Spleen (tissue), 11 donors: Measurements from ENCODE around the gene RPL27. TPM values are rescaled to one million over a fixed set of nuclear protein-coding genes. Genes with fewer than 3 reads are reported as not detected.

Experiments used
- DNase-seq: peaks from one replicate; pipeline ENCODE4 v3.0.0-alpha.2; 2020
- H3K27ac ChIP-seq, 8 donors: fragments of 200-600 bp; sonication (generic) in 7 of 8; 1 replicate in 4 of 8; 2 replicates in 4 of 8; pipeline versions ENCODE4 v1.5.0 to v1.8.0; 2016 to 2021; ENCODE audit warnings: inconsistent platforms in 4 of 8, mild to moderate bottlenecking in 4 of 8, moderate library complexity in 1 of 8
- H3K27me3 ChIP-seq, 7 donors: fragments of 200-600 bp; sonication (generic) in 6 of 7; replicated peaks in 1 of 7; 1 replicate in 4 of 7; 2 replicates in 3 of 7; pipeline versions ENCODE4 v1.5.0 to v1.8.0; 2016 to 2021; ENCODE audit warnings: inconsistent platforms in 3 of 7, mild to moderate bottlenecking in 1 of 7
- H3K36me3 ChIP-seq, 6 donors: fragments of 200-600 bp; sonication (generic) in 5 of 6; 1 replicate in 4 of 6; 2 replicates in 2 of 6; pipeline versions ENCODE4 v1.5.0 to v1.8.0; 2016 to 2021; ENCODE audit warnings: inconsistent platforms in 2 of 6
- H3K4me1 ChIP-seq, 6 donors: fragments of 200-600 bp; sonication (generic) in 5 of 6; 1 replicate in 3 of 6; 2 replicates in 3 of 6; pipeline versions ENCODE4 v1.5.0 to v1.8.0; 2016 to 2021; ENCODE audit warnings: inconsistent platforms in 3 of 6
- H3K4me3 ChIP-seq, 8 donors: fragments of 200-600 bp; sonication (generic) in 7 of 8; 1 replicate in 4 of 8; 2 replicates in 4 of 8; pipeline versions ENCODE4 v1.5.0 to v1.8.0; 2016 to 2021; ENCODE audit warnings: inconsistent platforms in 4 of 8, mild to moderate bottlenecking in 4 of 8, moderate library complexity in 2 of 8
- H3K9me3 ChIP-seq, 8 donors: fragments of 200-600 bp; sonication (generic) in 7 of 8; 1 replicate in 4 of 8; 2 replicates in 4 of 8; pipeline versions ENCODE4 v1.5.0 to v1.8.0; 2016 to 2021; ENCODE audit warnings: inconsistent platforms in 4 of 8
- POLR2A ChIP-seq, 3 donors: fragments of 450-650 bp; IDR thresholded peaks; one replicate each; pipeline ENCODE4 v1.5.1; 2017; ENCODE audit warnings: antibody characterized with exemption in 3 of 3, mild to moderate bottlenecking in 1 of 3
- POLR2AphosphoS5 ChIP-seq, 3 donors: sonication (generic); formaldehyde crosslinking; IDR thresholded peaks; one replicate each; pipeline ENCODE4 v1.5.1; 2017; ENCODE audit warnings: antibody characterized with exemption in 3 of 3
- WGBS, 5 donors: extraction: QIAGEN DNeasy Blood & Tissue Kit in 3 of 5; methylation state at CpG; one replicate each; pipeline versions ENCODE4 v1.1.5 to v1.1.7; 2013 to 2018; 5-methylcytosine and 5-hydroxymethylcytosine counted together
- intact Hi-C: fragments of 100-400 bp; cut with DNase I; formaldehyde crosslinking; loops from one replicate; pipeline ENCODE4 v1.15.0; 2023; ENCODE audit warnings: low total_unique reads
- polyA plus RNA-seq, 3 donors: library from polyadenylated mRNA; stranded (reverse); fragments of 200-250 nt; gene quantifications; one replicate each; pipeline ENCODE4 v1.2.1, GENCODE V29; 2013
- total RNA-seq, 7 donors: library from RNA; depleted of rRNA in 3 of 7; stranded (reverse); fragments of >200 nt in 3 of 7; fragmentation: NEBNext Ultra II Directional in 4 of 7; extraction: Animal tissue kit (Norgen Biotek cat#: 25700) in 4 of 7; gene quantifications; one replicate each; pipeline versions ENCODE4 v1.1.0 to v1.2.1, GENCODE V29; 2016 to 2021
- TF ChIP-seq, protein P1 (sequence below), 11 experiments: fragments of 200-600 bp in 7 of 11; fragments of 450-650 bp in 4 of 11; sonication (generic) in 4 of 11; IDR thresholded peaks in 8 of 11; conservative IDR thresholded peaks in 3 of 11; 1 replicate in 7 of 11; 2 replicates in 4 of 11; pipeline versions ENCODE4 v1.4.0 to v1.8.0; 2016 to 2021; ENCODE audit warnings: antibody characterized with exemption in 11 of 11, inconsistent platforms in 4 of 11, mild to moderate bottlenecking in 1 of 11
- donor health status: healthy with polysubstance abuse.
- donor health status: DM: no; HTN: no; CAD: no; lungs with moderate emphysema.
- donor health status: DM: no; HTN: no; CAD: no.
- donor health status: Bipolar disorder and iron deficiency.
- donor health status: healthy.
- donor health status: DM: no; HTN: no; CAD: no.
- donor health status: DM: yes; HTN: yes; CAD: no.

The RPL27 gene
- total and polyA plus RNA-seq, 10 donors: 702 to 6,357 (median 1,017) TPM

DNA sequence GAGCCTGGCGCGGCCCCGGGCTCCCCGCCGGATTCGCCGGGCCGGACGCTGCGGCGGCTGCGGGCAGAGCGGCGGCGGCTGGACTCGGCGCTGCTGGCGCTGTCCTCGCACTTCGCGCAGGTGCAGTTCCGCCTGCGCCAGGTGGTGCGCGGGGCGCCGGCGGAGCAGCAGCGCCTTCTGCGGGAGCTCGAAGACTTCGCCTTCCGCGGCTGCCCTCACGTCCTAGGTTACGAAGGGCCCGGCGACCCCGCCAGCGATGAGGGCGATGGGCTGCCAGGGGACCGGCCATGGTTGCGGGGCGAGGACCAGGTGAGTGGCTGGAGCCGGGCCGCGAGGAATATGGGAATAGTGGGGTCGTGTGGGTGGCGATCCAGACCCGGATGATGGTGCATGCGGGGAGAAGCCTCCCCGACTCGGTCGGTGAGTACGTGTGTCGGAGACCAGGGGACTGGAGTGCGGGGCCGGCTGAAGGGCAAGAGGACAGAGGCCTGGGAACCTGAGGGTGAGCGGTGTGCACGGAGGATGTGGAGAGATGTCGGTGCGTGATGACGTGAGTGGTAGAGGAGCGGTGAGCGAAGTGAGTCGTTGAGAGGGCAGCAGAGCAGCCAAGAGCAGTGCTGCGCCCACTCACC, 17.3 kb upstream of the RPL27 start:
- no peaks in the 10 kb centered on the region for H3K9me3 ChIP-seq
- H3K4me1 ChIP-seq: peaks cover 22 to 65% (median 52%) of the 10 kb centered on the region in 6 donors
- TF ChIP-seq POLR2A (IDR thresholded peaks at IDR 0.05): no peak
- peak; percentile 6 to 61 (median 41) for TF ChIP-seq POLR2AphosphoS5 (IDR thresholded peaks at IDR 0.05)
- TF ChIP-seq, protein P1, sequence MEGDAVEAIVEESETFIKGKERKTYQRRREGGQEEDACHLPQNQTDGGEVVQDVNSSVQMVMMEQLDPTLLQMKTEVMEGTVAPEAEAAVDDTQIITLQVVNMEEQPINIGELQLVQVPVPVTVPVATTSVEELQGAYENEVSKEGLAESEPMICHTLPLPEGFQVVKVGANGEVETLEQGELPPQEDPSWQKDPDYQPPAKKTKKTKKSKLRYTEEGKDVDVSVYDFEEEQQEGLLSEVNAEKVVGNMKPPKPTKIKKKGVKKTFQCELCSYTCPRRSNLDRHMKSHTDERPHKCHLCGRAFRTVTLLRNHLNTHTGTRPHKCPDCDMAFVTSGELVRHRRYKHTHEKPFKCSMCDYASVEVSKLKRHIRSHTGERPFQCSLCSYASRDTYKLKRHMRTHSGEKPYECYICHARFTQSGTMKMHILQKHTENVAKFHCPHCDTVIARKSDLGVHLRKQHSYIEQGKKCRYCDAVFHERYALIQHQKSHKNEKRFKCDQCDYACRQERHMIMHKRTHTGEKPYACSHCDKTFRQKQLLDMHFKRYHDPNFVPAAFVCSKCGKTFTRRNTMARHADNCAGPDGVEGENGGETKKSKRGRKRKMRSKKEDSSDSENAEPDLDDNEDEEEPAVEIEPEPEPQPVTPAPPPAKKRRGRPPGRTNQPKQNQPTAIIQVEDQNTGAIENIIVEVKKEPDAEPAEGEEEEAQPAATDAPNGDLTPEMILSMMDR (IDR thresholded peaks at IDR 0.05 in 8 of 11, conservative IDR thresholded peaks at IDR 0.05 in 3 of 11): peak in 6 of 11 experiments; percentile 14 to 40 (median 26)
- no peaks in the 10 kb centered on the region for H3K27me3 ChIP-seq
- peaks cover 0 to 27% (median 0%) of the 10 kb centered on the region in 6 donors for H3K36me3 ChIP-seq
- peak; percentile 91 for DNase-seq
- 1% methylated on average over 38 to 67 of the region's 67 CpGs for WGBS, 5 donors
- intact Hi-C loops: no loop called here
- H3K4me3 ChIP-seq: peak overlapping the region; percentile 81 to 100 (median 97)
- peak overlapping the region; percentile 76 to 96 (median 91) for H3K27ac ChIP-seq

GRCh38 chr17:42982266-42982665, 16.0 kb upstream of the RPL27 start:
- Histone ChIP-seq H3K9me3 (no peaks in the 10 kb centered on the region), H3K4me3 (peak overlapping the region in 3 of 8 donors; percentile 96 to 99 (median 98)), H3K27ac (peak overlapping the region in 2 of 8 donors; percentile 23 to 95), H3K4me1 (peaks cover 22 to 78% (median 66%) of the 10 kb centered on the region in 6 donors), H3K36me3 (peaks cover 0 to 41% (median 11%) of the 10 kb centered on the region in 6 donors), H3K27me3 (no peaks in the 10 kb centered on the region)
- intact Hi-C loops: no loop called here
- no peak for DNase-seq
- TF ChIP-seq POLR2AphosphoS5 (IDR thresholded peaks at IDR 0.05) (no peak), POLR2A (IDR thresholded peaks at IDR 0.05) (no peak)
- TF ChIP-seq, protein P1 (IDR thresholded peaks at IDR 0.05 in 8 of 11, conservative IDR thresholded peaks at IDR 0.05 in 3 of 11): no peak

DNA sequence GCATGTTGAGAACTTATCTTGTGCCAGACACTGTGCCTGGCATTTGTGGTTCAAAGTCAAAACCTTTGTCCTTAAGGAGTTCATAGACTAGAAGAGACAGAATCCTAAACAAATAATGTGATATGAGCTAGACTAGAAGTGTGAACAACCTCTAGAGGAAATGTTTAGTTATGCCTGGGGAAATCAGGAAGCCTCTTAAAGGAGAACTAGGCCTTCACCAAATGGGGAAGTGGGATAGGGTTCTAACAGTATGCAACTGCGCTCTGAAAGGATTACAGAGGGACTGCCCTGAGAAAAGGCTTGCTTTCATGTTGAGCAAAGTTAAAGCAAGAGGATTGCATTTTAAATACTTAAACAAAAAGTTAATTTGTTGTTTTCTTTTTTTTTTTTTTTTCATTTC, 13.0 kb upstream of the RPL27 start:
- TF ChIP-seq, protein P1 (IDR thresholded peaks at IDR 0.05 in 8 of 11, conservative IDR thresholded peaks at IDR 0.05 in 3 of 11): no peak
- TF ChIP-seq POLR2AphosphoS5 (IDR thresholded peaks at IDR 0.05): peak in 1 of 3 donors; percentile 48
- intact Hi-C loops: no loop called here
- Histone ChIP-seq H3K27ac (peak overlapping the region; percentile 57 to 88 (median 74)), H3K4me3 (peak overlapping the region in 2 of 8 donors; percentile 4 to 49), H3K4me1 (peaks cover 17 to 79% (median 58%) of the 10 kb centered on the region in 6 donors), H3K27me3 (no peaks in the 10 kb centered on the region), H3K9me3 (no peaks in the 10 kb centered on the region), H3K36me3 (peaks cover 0 to 71% (median 40%) of the 10 kb centered on the region in 6 donors)
- WGBS, 5 donors: 0 to 46% (median 0%) methylated on average over 1 of the region's 1 CpG
- DNase-seq: no peak

GRCh38 chr17:42989141-42989540, 9.1 kb upstream of the RPL27 start:
- Histone ChIP-seq H3K27ac (no peak overlapping the region), H3K4me3 (no peak overlapping the region), H3K4me1 (peaks cover 0 to 52% (median 29%) of the 10 kb centered on the region in 6 donors), H3K27me3 (no peaks in the 10 kb centered on the region), H3K36me3 (peaks cover 3 to 94% (median 75%) of the 10 kb centered on the region in 6 donors), H3K9me3 (no peaks in the 10 kb centered on the region)
- WGBS, 5 donors: 89 to 96% (median 94%) methylated on average over 5 of the region's 5 CpGs
- DNase-seq: no peak
- TF ChIP-seq, protein P1 (IDR thresholded peaks at IDR 0.05 in 8 of 11, conservative IDR thresholded peaks at IDR 0.05 in 3 of 11): no peak
- TF ChIP-seq POLR2AphosphoS5 (IDR thresholded peaks at IDR 0.05) (no peak), POLR2A (IDR thresholded peaks at IDR 0.05) (no peak)
- intact Hi-C loops: no loop called here
